Cerebellar cortex (tissue), 1 donor: ENCODE data around the gene NLRP1.
"Not testable (repeated sequence)": the region's sequence is repeated elsewhere in the genome, so short reads cannot be mapped to it uniquely, and the experiment has no call there.

Source experiments
- DNase-seq: peaks from one replicate; pipeline ENCODE4 v3.0.0-alpha.2; 2015; ENCODE audit warnings: low spot score

Gene NLRP1

GRCh38 chr17:5587438-5588032 is 3.2 kb upstream of the NLRP1 start:
- peak; percentile 85 for DNase-seq

- DNase-seq: no peak
Measured at GRCh38 chr17:5585836-5586521, 1.7 kb upstream of the NLRP1 start.

GRCh38 chr17:5585287-5585794 is 1.0 kb upstream of the NLRP1 start:
- DNase-seq: no peak

GRCh38 chr17:5583426-5584382 is 605 bp downstream of the NLRP1 start:
- DNase-seq: no peak

GRCh38 chr17:5582209-5583185 is 1.8 kb downstream of the NLRP1 start:
- DNase-seq: no peak

- no peak for DNase-seq
Measured at GRCh38 chr17:5581655-5582054, 2.7 kb downstream of the NLRP1 start.

- no peak for DNase-seq
Measured at GRCh38 chr17:5580969-5581368, 3.3 kb downstream of the NLRP1 start.

- DNase-seq: no peak
Measured at GRCh38 chr17:5580367-5580766, 3.9 kb downstream of the NLRP1 start.

GRCh38 chr17:5578768-5579167 is 5.5 kb downstream of the NLRP1 start:
- DNase-seq: not testable (repeated sequence)

- DNase-seq: not testable (repeated sequence)
Measured at GRCh38 chr17:5573017-5573416, 11.3 kb downstream of the NLRP1 start.

GRCh38 chr17:5571281-5571680 is 13.0 kb downstream of the NLRP1 start:
- no peak for DNase-seq

GRCh38 chr17:5565808-5566207 is 18.5 kb downstream of the NLRP1 start:
- DNase-seq: no peak

- no peak for DNase-seq
Measured at GRCh38 chr17:5563456-5563855, 20.9 kb downstream of the NLRP1 start.

- no peak for DNase-seq
Measured at GRCh38 chr17:5562661-5563360, 21.5 kb downstream of the NLRP1 start.

- DNase-seq: no peak
Measured at GRCh38 chr17:5561736-5562571, 22.4 kb downstream of the NLRP1 start.

GRCh38 chr17:5560361-5560988 is 23.8 kb downstream of the NLRP1 start:
- DNase-seq: no peak

GRCh38 chr17:5558815-5559785 is 25.2 kb downstream of the NLRP1 start:
- no peak for DNase-seq

GRCh38 chr17:5557990-5558389 is 26.3 kb downstream of the NLRP1 start:
- DNase-seq: no peak
